IMR-90 (cell line): ENCODE data around the gene MICAL3. TPM values are rescaled to one million over a fixed set of nuclear protein-coding genes. Genes with fewer than 3 reads are reported as not detected.
A peak's percentile ranks its signal among the peaks of the same experiment; 100 is the strongest.

Experiments used
- ATAC-seq: fragments of 200-7000 bp; cut with Tn5 transposase; 2 replicates; pipeline ENCODE4 v1.9.1; 2020; ENCODE audit warnings: low read depth, mild to moderate bottlenecking, moderate library complexity
- BruUV-seq: library from RNA; stranded (reverse); fragments of 400-500 nt; replicated peaks from 2 replicates; lab custom pipeline; 2021; lab: Mats Ljungman, UMichigan
- CTCF ChIA-PET: fragments of 300-600 bp; formaldehyde crosslinking; extraction: SDS; loops from one replicate; lab custom pipeline; 2021; ENCODE audit warnings: antibody characterized with exemption; lab: Yijun Ruan, JAX
- POLR2A ChIA-PET: fragments of 300-600 bp; sonication (Branson Sonifier 250); formaldehyde crosslinking; loops from one replicate; lab custom pipeline; 2022; ENCODE audit warnings: antibody characterized with exemption; ENCODE audit not compliant: unreplicated experiment; lab: Charles Lee
- DNase-seq: peaks from one replicate; pipeline ENCODE4 v3.0.0; 2013
- H2AFZ ChIP-seq: replicated peaks from 2 replicates; pipeline ENCODE3; 2013; ENCODE audit warnings: low read length, mild to moderate bottlenecking; ENCODE audit not compliant: poor library complexity
- H2AK5ac ChIP-seq: 2 replicates; pipeline ENCODE4 v1.6.1; 2013; ENCODE audit warnings: low read depth, low read length, inconsistent platforms
- H2AK9ac ChIP-seq: replicated peaks from 2 replicates; pipeline ENCODE3; 2013; ENCODE audit warnings: mild to moderate bottlenecking, low read depth, low read length, moderate library complexity; ENCODE audit not compliant: poor library complexity
- H2BK120ac ChIP-seq: 2 replicates; pipeline ENCODE4 v1.6.1; 2013; ENCODE audit warnings: low read depth, low read length, inconsistent platforms
- H2BK15ac ChIP-seq: 3 replicates; pipeline ENCODE4 v1.6.1; 2013; ENCODE audit warnings: low read depth, low read length, inconsistent platforms
- H2BK20ac ChIP-seq: 2 replicates; pipeline ENCODE4 v1.6.1; 2013; ENCODE audit warnings: low read depth, mild to moderate bottlenecking, inconsistent platforms, low read length, moderate library complexity
- H2BK5ac ChIP-seq: 2 replicates; pipeline ENCODE4 v1.6.1; 2013; ENCODE audit warnings: mild to moderate bottlenecking, low read depth, low read length, inconsistent platforms; ENCODE audit not compliant: poor library complexity, severe bottlenecking
- H3K14ac ChIP-seq: replicated peaks from 2 replicates; pipeline ENCODE4 v1.6.1; 2013; ENCODE audit warnings: low read depth, low read length, inconsistent platforms
- H3K18ac ChIP-seq: 2 replicates; pipeline ENCODE4 v1.6.1; 2013; ENCODE audit warnings: low read depth, low read length, control low read depth
- H3K23ac ChIP-seq: 2 replicates; pipeline ENCODE4 v1.6.1; 2013; ENCODE audit warnings: low read depth, low read length, inconsistent platforms
- H3K27ac ChIP-seq: 2 replicates; pipeline ENCODE4 v1.5.1; 2013; ENCODE audit warnings: mild to moderate bottlenecking, control low read depth, low read length; ENCODE audit not compliant: insufficient read depth
- H3K27me3 ChIP-seq: 2 replicates; pipeline ENCODE4 v1.6.1; 2013; ENCODE audit warnings: low read length; ENCODE audit not compliant: control insufficient read depth, insufficient read depth
- H3K36me3 ChIP-seq: 2 replicates; pipeline ENCODE4 v1.6.1; 2013; ENCODE audit warnings: low read length, mixed read lengths; ENCODE audit not compliant: control insufficient read depth, insufficient read depth
- H3K4ac ChIP-seq: 2 replicates; pipeline ENCODE4 v1.6.1; 2013; ENCODE audit warnings: low read depth, low read length, inconsistent platforms
- H3K4me1 ChIP-seq: 2 replicates; pipeline ENCODE4 v1.6.1; 2013; ENCODE audit warnings: low read length, mixed read lengths; ENCODE audit not compliant: control insufficient read depth, insufficient read depth
- H3K4me2 ChIP-seq: 2 replicates; pipeline ENCODE4 v1.6.1; 2013; ENCODE audit warnings: low read depth, mild to moderate bottlenecking, control low read depth, low read length, moderate library complexity
- H3K4me3 ChIP-seq: 2 replicates; pipeline ENCODE4 v1.5.1; 2013; ENCODE audit warnings: low read depth, mild to moderate bottlenecking, control low read depth, low read length, moderate library complexity; ENCODE audit not compliant: insufficient read depth
- H3K56ac ChIP-seq: 2 replicates; pipeline ENCODE4 v1.6.1; 2013; ENCODE audit warnings: low read length, inconsistent platforms; ENCODE audit not compliant: insufficient read depth; ENCODE audit errors: extremely low read depth
- H3K79me1 ChIP-seq, 2 experiments: 2 replicates each; pipeline ENCODE4 v1.6.1; 2013; ENCODE audit warnings: low read length in 2 of 2, inconsistent platforms in 1 of 2, low read depth in 1 of 2
- H3K9ac ChIP-seq: 2 replicates; pipeline ENCODE4 v1.6.1; 2013; ENCODE audit warnings: low read depth, low read length, control low read depth
- H3K9me1 ChIP-seq: 2 replicates; pipeline ENCODE4 v1.6.1; 2013; ENCODE audit warnings: low read length, inconsistent platforms; ENCODE audit not compliant: insufficient read depth
- H3K9me3 ChIP-seq: 2 replicates; pipeline ENCODE4 v1.6.1; 2013; ENCODE audit warnings: low read length; ENCODE audit not compliant: control insufficient read depth, insufficient read depth
- H4K20me1 ChIP-seq: 2 replicates; pipeline ENCODE4 v1.6.1; 2013; ENCODE audit warnings: low read length, inconsistent platforms; ENCODE audit not compliant: insufficient read depth
- H4K5ac ChIP-seq: 2 replicates; pipeline ENCODE4 v1.6.1; 2013; ENCODE audit warnings: mild to moderate bottlenecking, low read depth, low read length, control low read depth
- H4K8ac ChIP-seq, 2 experiments: 2 replicates each; pipeline ENCODE4 v1.6.1; 2013; ENCODE audit warnings: low read depth in 2 of 2, low read length in 2 of 2, control low read depth in 1 of 2, inconsistent platforms in 1 of 2
- H4K91ac ChIP-seq: 2 replicates; pipeline ENCODE4 v1.6.1; 2013; ENCODE audit warnings: low read depth, low read length, inconsistent platforms; ENCODE audit not compliant: insufficient read depth
- CTCF ChIP-seq: conservative IDR thresholded peaks from 2 replicates; pipeline ENCODE4 v1.5.1; 2012; ENCODE audit warnings: mild to moderate bottlenecking, low read depth, low read length, improper control_type of control experiment
- ELK1 ChIP-seq: fragments of 150-350 bp; IDR thresholded peaks from 2 replicates; pipeline ENCODE4 v1.6.1; 2016; ENCODE audit warnings: low read depth, mild to moderate bottlenecking, low read length, moderate library complexity, borderline replicate concordance
- FOS ChIP-seq: fragments of 150-350 bp; IDR thresholded peaks from 2 replicates; pipeline ENCODE4 v1.6.1; 2016; ENCODE audit warnings: low read depth, low read length
- MAFK ChIP-seq: IDR thresholded peaks from 2 replicates; pipeline ENCODE4 v1.6.1; 2012; ENCODE audit warnings: low read depth, low read length, improper control_type of control experiment
- MAZ ChIP-seq: IDR thresholded peaks from 2 replicates; pipeline ENCODE4 v1.6.1; 2012; ENCODE audit warnings: low read depth, mild to moderate bottlenecking, low read length, improper control_type of control experiment, moderate library complexity, borderline replicate concordance
- MXI1 ChIP-seq: IDR thresholded peaks from 2 replicates; pipeline ENCODE4 v1.6.1; 2012; ENCODE audit warnings: low read depth, mild to moderate bottlenecking, low read length, moderate library complexity, borderline replicate concordance
- RAD21 ChIP-seq: IDR thresholded peaks from 2 replicates; pipeline ENCODE4 v1.6.1; 2012; ENCODE audit warnings: low read length, improper control_type of control experiment
- RCOR1 ChIP-seq: IDR thresholded peaks from 2 replicates; pipeline ENCODE4 v1.6.1; 2012; ENCODE audit warnings: mild to moderate bottlenecking, low read length, improper control_type of control experiment; ENCODE audit not compliant: insufficient replicate concordance
- SMC3 ChIP-seq: fragments of 150-350 bp; IDR thresholded peaks from 2 replicates; pipeline ENCODE4 v1.6.1; 2016; ENCODE audit warnings: low read depth, mild to moderate bottlenecking, antibody characterized with exemption, low read length, moderate library complexity
- USF2 ChIP-seq: fragments of 150-350 bp; IDR thresholded peaks from 2 replicates; pipeline ENCODE4 v1.6.1; 2017; ENCODE audit warnings: mild to moderate bottlenecking, antibody characterized with exemption, low read length, low read depth
- whole genome bisulfite sequencing, 2 experiments: methylation state at CpG; one replicate each; pipeline versions ENCODE4 v1.1.5 to v1.1.7; 2013; ENCODE audit warnings: missing lambda C conversion rate in 2 of 2; ENCODE audit not compliant: insufficient read length in 1 of 2; ENCODE audit errors: extremely low coverage in 2 of 2; 5-methylcytosine and 5-hydroxymethylcytosine counted together
- dilution Hi-C: fragments of 300-500 bp; cut with HindIII; formaldehyde crosslinking; loops from one replicate; pipeline ENCODE4 v1.14.3; 2018; ENCODE audit warnings: low sequenced_read_pairs; ENCODE audit not compliant: unreplicated experiment
- in situ Hi-C: fragments of 300-500 bp; cut with MboI; formaldehyde crosslinking; loops from 3 replicates; pipeline ENCODE4 v1.14.3; 2019; ENCODE audit warnings: low sequenced_read_pairs, inconsistent platforms, mixed read lengths
- intact Hi-C: fragments of 100-400 bp; cut with micrococcal nuclease; formaldehyde crosslinking; loops from 2 replicates; pipeline ENCODE4 v1.10.0; 2022
- polyA plus RNA-seq, 3 experiments: library from polyadenylated mRNA; depleted of rRNA; stranded (reverse); fragments of >200 nt; gene quantifications; 2 replicates each; pipeline ENCODE4 v1.2.3, GENCODE V29; 2012; ENCODE audit warnings: low replicate concordance in 1 of 3
- total RNA-seq: library from RNA; depleted of rRNA; stranded (reverse); fragments of >200 nt; gene quantifications from 2 replicates; pipeline ENCODE4 v1.2.3, GENCODE V29; 2012

The MICAL3 gene
- total and polyA plus RNA-seq, 2 of the 4 experiments (the other 2 are of a cell fraction) = 17.6 to 26.8 TPM

GRCh38 chr22:17882162-17882561, 142.2 kb downstream of the MICAL3 start:
- peaks cover 0 to 5% of the 10 kb centered on the region in 2 experiments; a peak in 1 of 4 replicates for H3K79me1 ChIP-seq
- DNase-seq (no peak), ATAC-seq (peak; percentile 35; the same call in 1 of the 2 replicates)
- H3K23ac ChIP-seq = no peak overlapping the region
- in situ Hi-C loops (no loop called here), dilution Hi-C loops (no loop called here), intact Hi-C loops (no loop called here)
- no peak overlapping the region for H4K5ac ChIP-seq
- H3K9me1 ChIP-seq = peaks cover 9% of the 10 kb centered on the region
- no peak overlapping the region for H2BK120ac ChIP-seq
- no peaks in the 10 kb centered on the region for H3K9me3 ChIP-seq
- BruUV-seq = no TSS peak
- no peak overlapping the region for H3K9ac ChIP-seq
- no peak overlapping the region for H3K4ac ChIP-seq
- ChIA-PET CTCF (no interaction called here), POLR2A (no interaction called here)
- H3K27me3 ChIP-seq = no peaks in the 10 kb centered on the region
- no peak for TF ChIP-seq MXI1
- no peak for TF ChIP-seq MAZ
- no peak for TF ChIP-seq RAD21
- no peak for TF ChIP-seq MAFK
- no peak for TF ChIP-seq SMC3
- TF ChIP-seq ELK1 = no peak
- TF ChIP-seq USF2 = no peak
- TF ChIP-seq CTCF = no peak
- no peak for TF ChIP-seq FOS
- no peak for TF ChIP-seq RCOR1
- H3K27ac ChIP-seq = no peak overlapping the region
- no peak overlapping the region for H3K4me2 ChIP-seq
- H3K4me3 ChIP-seq = no peak overlapping the region
- peaks cover 5% of the 10 kb centered on the region for H3K4me1 ChIP-seq
- H4K91ac ChIP-seq = no peak overlapping the region
- no peak overlapping the region for H2AFZ ChIP-seq
- no peak overlapping the region for H2BK5ac ChIP-seq
- H3K36me3 ChIP-seq = peaks cover 30% of the 10 kb centered on the region
- peaks cover 4% of the 10 kb centered on the region for H4K20me1 ChIP-seq
- H3K14ac ChIP-seq = no peak overlapping the region
- H4K8ac ChIP-seq = no peak overlapping the region
- H2AK9ac ChIP-seq = no peak overlapping the region
- H2BK20ac ChIP-seq = no peak overlapping the region
- no peak overlapping the region for H3K18ac ChIP-seq
- H2AK5ac ChIP-seq = no peak overlapping the region
- H3K56ac ChIP-seq = no peak overlapping the region
- 100% methylated on average over 2 of the region's 2 CpGs; no CpG with 5 or more reads in 1 of the 2 experiments for WGBS, 2 experiments
- H2BK15ac ChIP-seq = no peak overlapping the region
